ENCODE measurements around the gene CDHR3. TPM values are rescaled to one million over a fixed set of nuclear protein-coding genes. Genes with fewer than 3 reads are reported as not detected.

The CDHR3 gene
- total RNA-seq, 2 donors from 2014 or later, result 5.3 to 7.7 TPM

GRCh38 chr7:106060394-106060920 lies 97.4 kb downstream of the CDHR3 start:
- Histone ChIP-seq H3K9me3 (no peaks in the 10 kb centered on the region), H3K4me1 (peaks cover 11% of the 10 kb centered on the region), H3K27me3 (no peaks in the 10 kb centered on the region), H3K9ac (ENCODE audit: low read depth in 2 of 2, low read length in 2 of 2) (no peak overlapping the region), H3K36me3 (no peaks in the 10 kb centered on the region), H3K4me3 (no peak overlapping the region), H3K27ac (no peak overlapping the region)
- no peak for TF ChIP-seq CTCF (IDR thresholded peaks at IDR 0.05)
- DNase-seq, result no peak
- intact Hi-C loops (cut with DNase I), result no loop called here

GRCh38 chr7:106061301-106061979 lies 98.4 kb downstream of the CDHR3 start:
- intact Hi-C loops (cut with DNase I), result no loop called here
- peaks cover 11% of the 10 kb centered on the region for H3K4me1 ChIP-seq
- H3K27ac ChIP-seq, result no peak overlapping the region
- no peak overlapping the region for H3K9ac ChIP-seq (ENCODE audit: low read depth in 2 of 2, low read length in 2 of 2)
- H3K27me3 ChIP-seq, result no peaks in the 10 kb centered on the region
- no peak overlapping the region for H3K4me3 ChIP-seq
- H3K9me3 ChIP-seq, result no peaks in the 10 kb centered on the region
- TF ChIP-seq CTCF (IDR thresholded peaks at IDR 0.05), result no peak
- no peaks in the 10 kb centered on the region for H3K36me3 ChIP-seq
- no peak for DNase-seq

GRCh38 chr7:106062006-106062405 lies 98.9 kb downstream of the CDHR3 start:
- no peaks in the 10 kb centered on the region for H3K27me3 ChIP-seq
- no peaks in the 10 kb centered on the region for H3K9me3 ChIP-seq
- DNase-seq, result peak; percentile 19
- no peak overlapping the region for H3K27ac ChIP-seq
- H3K4me1 ChIP-seq, result peaks cover 11% of the 10 kb centered on the region
- intact Hi-C loops (cut with DNase I), result no loop called here
- no peak for TF ChIP-seq CTCF (IDR thresholded peaks at IDR 0.05)
- H3K36me3 ChIP-seq, result no peaks in the 10 kb centered on the region
- H3K9ac ChIP-seq (ENCODE audit: low read depth in 2 of 2, low read length in 2 of 2), result peak overlapping the region in 1 of 2 donors; percentile 27
- no peak overlapping the region for H3K4me3 ChIP-seq

DNA sequence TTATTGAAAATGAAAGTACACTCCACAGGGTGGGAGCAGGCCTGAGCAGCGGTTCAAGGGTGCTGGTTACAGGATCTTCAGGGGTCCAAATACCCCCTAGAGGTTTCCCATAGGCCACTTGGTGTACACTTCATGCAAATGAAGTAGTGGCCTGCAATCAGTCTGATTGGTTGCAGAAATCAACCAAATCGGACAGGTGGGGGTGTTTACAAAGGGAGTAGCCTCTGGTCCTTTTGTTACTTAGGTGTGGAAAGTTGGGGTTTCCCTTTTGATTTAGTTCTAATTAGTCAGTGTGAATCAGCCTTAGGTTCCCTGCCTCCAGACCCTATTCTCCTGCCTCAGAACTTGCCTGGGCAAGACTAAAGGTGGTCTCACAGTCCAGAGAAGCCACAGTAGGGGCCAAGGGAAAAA lies 99.5 kb downstream of the CDHR3 start:
- intact Hi-C loops (cut with DNase I), result no loop called here
- no peak overlapping the region for H3K9ac ChIP-seq (ENCODE audit: low read depth in 2 of 2, low read length in 2 of 2)
- H3K27ac ChIP-seq, result peak overlapping the region; percentile 15
- H3K36me3 ChIP-seq, result no peaks in the 10 kb centered on the region
- H3K27me3 ChIP-seq, result no peaks in the 10 kb centered on the region
- peak; percentile 28 for DNase-seq
- H3K9me3 ChIP-seq, result no peaks in the 10 kb centered on the region
- TF ChIP-seq CTCF (IDR thresholded peaks at IDR 0.05), result no peak
- peaks cover 11% of the 10 kb centered on the region for H3K4me1 ChIP-seq
- H3K4me3 ChIP-seq, result no peak overlapping the region

DNA sequence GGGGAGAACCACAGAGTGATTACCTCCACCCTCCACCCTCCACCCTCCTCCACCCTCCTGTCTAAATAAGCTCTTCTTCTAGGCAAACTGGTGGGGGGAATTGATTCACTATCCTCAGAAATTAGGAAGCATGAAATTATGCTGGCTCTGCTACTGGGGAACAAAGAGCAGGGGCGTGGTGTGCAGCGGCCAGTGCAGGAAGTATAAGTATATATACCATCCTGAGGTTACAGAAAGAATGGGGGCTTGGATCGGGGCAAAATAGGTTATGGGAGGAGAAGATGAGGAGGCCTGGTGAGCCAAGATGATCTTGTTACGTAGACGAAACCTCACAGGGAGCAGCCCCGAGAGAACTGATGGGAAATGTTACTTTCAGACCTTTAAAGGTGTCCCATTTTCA lies 100.0 kb downstream of the CDHR3 start:
- Histone ChIP-seq H3K36me3 (no peaks in the 10 kb centered on the region), H3K9ac (ENCODE audit: low read depth in 2 of 2, low read length in 2 of 2) (no peak overlapping the region), H3K9me3 (no peaks in the 10 kb centered on the region), H3K4me1 (peaks cover 11% of the 10 kb centered on the region), H3K4me3 (no peak overlapping the region), H3K27me3 (no peaks in the 10 kb centered on the region), H3K27ac (peak overlapping the region; percentile 15)
- intact Hi-C loops (cut with DNase I), result no loop called here
- peak; percentile 34 for DNase-seq
- TF ChIP-seq CTCF (IDR thresholded peaks at IDR 0.05), result no peak
